Endothelial cell of umbilical vein (primary cell): ENCODE measurements around the gene C20orf202. TPM values are rescaled to one million over a fixed set of nuclear protein-coding genes. Genes with fewer than 3 reads are reported as not detected.

Experiments used
- BruUV-seq: library from RNA; stranded (reverse); fragments of 400-500 nt; replicated peaks from 2 replicates; lab custom pipeline; 2021; lab: Mats Ljungman, UMichigan
- CTCF ChIA-PET: fragments of 300-600, 350-600 bp; sonication (Branson Sonifier 250); formaldehyde crosslinking; loops from one replicate; lab custom pipeline; 2021; ENCODE audit warnings: antibody characterized with exemption, inconsistent platforms; lab: Charles Lee
- POLR2A ChIA-PET: fragments of 300-600, 350-600 bp; sonication (Branson Sonifier 250); formaldehyde crosslinking; loops from one replicate; lab custom pipeline; 2021; ENCODE audit warnings: antibody characterized with exemption, inconsistent platforms; lab: Charles Lee
- DNase-seq: peaks from one replicate; pipeline ENCODE4 v3.0.0-alpha.2; 2011; ENCODE audit warnings: low read depth, low spot score
- FAIRE-seq: peaks from 2 replicates; lab custom pipeline; 2011; peaks lifted over from hg19 to GRCh38; lab: Jason Lieb, UNC
- H2AFZ ChIP-seq: 2 replicates; pipeline ENCODE4 v1.6.0; 2012; ENCODE audit warnings: low read depth, low read length, control low read depth, inconsistent platforms
- H3K27ac ChIP-seq: 2 replicates; pipeline ENCODE4 v1.5.1; 2011; ENCODE audit warnings: low read depth, mild to moderate bottlenecking, control low read depth, low read length, moderate library complexity; ENCODE audit not compliant: insufficient read depth
- H3K27me3 ChIP-seq, 2 experiments: 2 replicates each; pipeline versions ENCODE4 v1.6.0 to v1.6.1; 2011; ENCODE audit warnings: low read length in 2 of 2, mixed read lengths in 1 of 2; ENCODE audit not compliant: control insufficient read depth in 2 of 2, insufficient read depth in 2 of 2
- H3K36me3 ChIP-seq, 2 experiments: 2 replicates in 1 of 2; 3 replicates in 1 of 2; pipeline ENCODE4 v1.5.1; 2011; ENCODE audit warnings: low read length in 2 of 2, mild to moderate bottlenecking in 1 of 2, moderate library complexity in 1 of 2; ENCODE audit not compliant: control insufficient read depth in 2 of 2, insufficient read depth in 2 of 2; ENCODE audit errors: extremely low read depth in 1 of 2
- H3K4me1 ChIP-seq: 3 replicates; pipeline ENCODE4 v1.5.1; 2011; ENCODE audit warnings: mild to moderate bottlenecking, low read length; ENCODE audit not compliant: control insufficient read depth, insufficient read depth; ENCODE audit errors: extremely low read depth
- H3K4me2 ChIP-seq: 2 replicates; pipeline ENCODE4 v1.6.1; 2011; ENCODE audit warnings: low read length, control low read depth, mixed read lengths; ENCODE audit not compliant: insufficient read depth
- H3K4me3 ChIP-seq, 3 experiments: fragments of 200-600 bp in 1 of 3; sonication (generic), shearing (Covaris generic) in 1 of 3; replicated peaks in 1 of 3; 2 replicates each; pipeline ENCODE4 v1.5.1; 2011 to 2016; ENCODE audit warnings: control low read depth in 3 of 3, low read length in 3 of 3, mild to moderate bottlenecking in 2 of 3, inconsistent platforms in 1 of 3, low read depth in 1 of 3, moderate library complexity in 1 of 3; ENCODE audit not compliant: insufficient read depth in 1 of 3
- H3K79me2 ChIP-seq: 2 replicates; pipeline ENCODE4 v1.6.0; 2012; ENCODE audit warnings: low read length, inconsistent platforms; ENCODE audit not compliant: control insufficient read depth, insufficient read depth
- H3K9ac ChIP-seq: replicated peaks from 2 replicates; pipeline ENCODE3; 2011; ENCODE audit warnings: low read length, control low read depth; ENCODE audit not compliant: insufficient read depth; ENCODE audit errors: extremely low read depth
- H3K9me1 ChIP-seq: replicated peaks from 3 replicates; pipeline ENCODE4 v1.6.0; 2011; ENCODE audit warnings: mild to moderate bottlenecking, low read length; ENCODE audit not compliant: control insufficient read depth, insufficient read depth; ENCODE audit errors: extremely low read depth
- H3K9me3 ChIP-seq: replicated peaks from 2 replicates; pipeline ENCODE4 v1.5.1; 2012; ENCODE audit warnings: low read length, inconsistent platforms; ENCODE audit not compliant: control insufficient read depth, insufficient read depth
- H4K20me1 ChIP-seq: replicated peaks from 2 replicates; pipeline ENCODE3; 2011; ENCODE audit warnings: mild to moderate bottlenecking, low read length; ENCODE audit not compliant: control insufficient read depth, insufficient read depth; ENCODE audit errors: extremely low read depth
- EZH2 ChIP-seq: IDR thresholded peaks from 2 replicates; pipeline ENCODE4 v1.6.1; 2012; ENCODE audit warnings: borderline replicate concordance, low read depth, mild to moderate bottlenecking, moderate library complexity, low read length, inconsistent platforms; ENCODE audit not compliant: severe bottlenecking
- FOS ChIP-seq: IDR thresholded peaks from 2 replicates; pipeline ENCODE4 v1.6.1; 2011; ENCODE audit warnings: mild to moderate bottlenecking, low read length, moderate library complexity, borderline replicate concordance; ENCODE audit not compliant: insufficient read depth
- GATA2 ChIP-seq: IDR thresholded peaks from 2 replicates; pipeline ENCODE4 v1.7.0; 2011; ENCODE audit warnings: low read depth, mild to moderate bottlenecking, moderate library complexity, mixed read lengths, low read length; ENCODE audit not compliant: insufficient read length, insufficient read depth
- JUN ChIP-seq: IDR thresholded peaks from 2 replicates; pipeline ENCODE4 v1.6.1; 2011; ENCODE audit warnings: borderline replicate concordance, low read depth; ENCODE audit not compliant: insufficient read length, insufficient read depth
- MYC ChIP-seq: IDR thresholded peaks from one replicate; pipeline ENCODE4 v1.6.1; 2011; ENCODE audit warnings: mild to moderate bottlenecking, low read depth, low read length
- POLR2A ChIP-seq: IDR thresholded peaks from 2 replicates; pipeline ENCODE4 v1.6.1; 2012; ENCODE audit warnings: low read depth, mild to moderate bottlenecking, control low read depth, low read length
- POLR2AphosphoS5 ChIP-seq: IDR thresholded peaks from 2 replicates; pipeline ENCODE4 v1.6.1; 2012; ENCODE audit warnings: low read depth, mild to moderate bottlenecking, control low read depth, low read length, moderate library complexity; ENCODE audit not compliant: insufficient read depth
- dilution Hi-C: fragments of 300-500 bp; cut with MboI; formaldehyde crosslinking; loops from one replicate; pipeline ENCODE4 v1.15.0; 2019; ENCODE audit warnings: low sequenced_read_pairs; ENCODE audit not compliant: extremely low pct_ligation_motif_present
- intact Hi-C: fragments of 100-400 bp; cut with micrococcal nuclease; formaldehyde crosslinking; loops from one replicate; pipeline ENCODE4 v1.10.0; 2022
- polyA plus RNA-seq, 4 experiments: library from polyadenylated mRNA; depleted of rRNA in 3 of 4; stranded (reverse) in 3 of 4; unstranded in 1 of 4; fragments of >200 nt; gene quantifications; 2 replicates each; pipeline versions ENCODE4 v1.2.1 to v1.2.3, GENCODE V29; 2011 to 2012; ENCODE audit warnings: missing spikeins in 1 of 4
- total RNA-seq: library from RNA; stranded (reverse); gene quantifications from 2 replicates; pipeline ENCODE4 v1.2.3, GENCODE V29; 2021
- TF ChIP-seq, protein P1 (sequence below), 2 donors: IDR thresholded peaks; 1 replicate in 1 of 2; 2 replicates in 1 of 2; pipeline ENCODE4 v1.5.1; 2011; ENCODE audit warnings: low read length in 2 of 2, mild to moderate bottlenecking in 2 of 2, moderate library complexity in 2 of 2, control low read depth in 1 of 2, inconsistent platforms in 1 of 2, low read depth in 1 of 2; ENCODE audit not compliant: insufficient read depth in 1 of 2; ENCODE audit errors: extremely low read depth in 1 of 2

The C20orf202 gene
- total and polyA plus RNA-seq, 2 donors (not counting 3 experiments of a cell fraction or from before 2014, with no cell fraction given), result not detected

DNA sequence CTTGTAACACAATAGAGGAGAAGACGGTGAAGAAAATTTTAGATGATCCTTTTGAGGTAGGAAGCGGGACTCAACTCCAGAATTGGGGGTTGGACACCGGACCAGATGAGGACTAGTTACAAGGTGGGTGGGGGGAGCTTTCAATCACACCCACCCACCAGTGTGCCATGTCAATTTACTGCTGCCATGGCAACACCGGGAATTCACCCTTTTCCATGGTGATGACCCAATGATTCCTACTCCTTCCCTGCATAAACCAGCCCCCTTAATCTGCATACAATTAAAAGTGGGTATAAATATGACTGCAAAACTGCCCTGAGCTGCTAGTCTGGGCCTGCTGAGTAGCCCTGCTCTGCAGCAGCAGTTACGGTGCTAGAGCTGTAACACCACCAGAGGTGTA is 37.3 kb downstream of the C20orf202 start:
- Histone ChIP-seq H4K20me1 (no peaks in the 10 kb centered on the region), H3K4me3 (no peak overlapping the region)

GRCh38 chr20:1241456-1241855 is 38.2 kb downstream of the C20orf202 start:
- no TSS peak for BruUV-seq
- POLR2A ChIA-PET, result interaction anchor here (0.7 kb wide), 1 partner anchor 16 kb away, joined by 3 read pairs; the partner anchor contains the start of gene RAD21L1
- Histone ChIP-seq H3K9ac (no peak overlapping the region), H3K36me3 (no peaks in the 10 kb centered on the region), H3K27ac (no peak overlapping the region), H3K27me3 (no peaks in the 10 kb centered on the region), H3K4me2 (no peak overlapping the region), H3K9me1 (no peaks in the 10 kb centered on the region), H3K79me2 (no peaks in the 10 kb centered on the region), H4K20me1 (no peaks in the 10 kb centered on the region), H2AFZ (no peak overlapping the region), H3K9me3 (no peaks in the 10 kb centered on the region), H3K4me1 (peaks cover 24% of the 10 kb centered on the region), H3K4me3 (no peak overlapping the region)
- dilution Hi-C loops (no loop called here), intact Hi-C loops (no loop called here)
- TF ChIP-seq GATA2 (no peak), POLR2A (no peak), POLR2AphosphoS5 (no peak)
- TF ChIP-seq, protein P1, sequence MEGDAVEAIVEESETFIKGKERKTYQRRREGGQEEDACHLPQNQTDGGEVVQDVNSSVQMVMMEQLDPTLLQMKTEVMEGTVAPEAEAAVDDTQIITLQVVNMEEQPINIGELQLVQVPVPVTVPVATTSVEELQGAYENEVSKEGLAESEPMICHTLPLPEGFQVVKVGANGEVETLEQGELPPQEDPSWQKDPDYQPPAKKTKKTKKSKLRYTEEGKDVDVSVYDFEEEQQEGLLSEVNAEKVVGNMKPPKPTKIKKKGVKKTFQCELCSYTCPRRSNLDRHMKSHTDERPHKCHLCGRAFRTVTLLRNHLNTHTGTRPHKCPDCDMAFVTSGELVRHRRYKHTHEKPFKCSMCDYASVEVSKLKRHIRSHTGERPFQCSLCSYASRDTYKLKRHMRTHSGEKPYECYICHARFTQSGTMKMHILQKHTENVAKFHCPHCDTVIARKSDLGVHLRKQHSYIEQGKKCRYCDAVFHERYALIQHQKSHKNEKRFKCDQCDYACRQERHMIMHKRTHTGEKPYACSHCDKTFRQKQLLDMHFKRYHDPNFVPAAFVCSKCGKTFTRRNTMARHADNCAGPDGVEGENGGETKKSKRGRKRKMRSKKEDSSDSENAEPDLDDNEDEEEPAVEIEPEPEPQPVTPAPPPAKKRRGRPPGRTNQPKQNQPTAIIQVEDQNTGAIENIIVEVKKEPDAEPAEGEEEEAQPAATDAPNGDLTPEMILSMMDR (IDR thresholded peaks at IDR 0.05; ENCODE audit: extremely low read depth in 1 of 2, insufficient read depth in 1 of 2, low read depth in 1 of 2, low read length in 2 of 2), result no peak
- CTCF ChIA-PET, result interaction anchor here (1.4 to 2.3 kb wide), 3 partner anchors 15 to 225 kb away, joined by 4 to 9 read pairs (median 5); partner anchors contain the start of genes NSFL1C, RAD21L1 and SNPH
- FAIRE-seq (no peak), DNase-seq (no peak)

More for the DNA sequence above, 37.3 kb downstream of the C20orf202 start:
- intact Hi-C loops (no loop called here), dilution Hi-C loops (no loop called here)
- no peak overlapping the region for H3K4me2 ChIP-seq
- H3K27ac ChIP-seq, result no peak overlapping the region
- H3K4me1 ChIP-seq, result peaks cover 24% of the 10 kb centered on the region
- POLR2A ChIA-PET, result no interaction called here
- no peaks in the 10 kb centered on the region for H3K79me2 ChIP-seq
- no peaks in the 10 kb centered on the region for H3K36me3 ChIP-seq
- CTCF ChIA-PET, result interaction anchor here (2.3 kb wide), 1 partner anchor 26 kb away, joined by 9 read pairs; the partner anchor contains the start of gene SNPH
- no peaks in the 10 kb centered on the region for H3K9me3 ChIP-seq
- BruUV-seq, result no TSS peak
- H3K27me3 ChIP-seq, result no peaks in the 10 kb centered on the region
- FAIRE-seq (no peak), DNase-seq (no peak)
- H3K9ac ChIP-seq, result no peak overlapping the region
- TF ChIP-seq EZH2, result no peak
- TF ChIP-seq MYC, result no peak
- TF ChIP-seq POLR2AphosphoS5, result no peak
- TF ChIP-seq FOS, result no peak
- no peak for TF ChIP-seq JUN
- TF ChIP-seq POLR2A, result no peak
- H3K9me1 ChIP-seq, result no peaks in the 10 kb centered on the region
- no peak overlapping the region for H2AFZ ChIP-seq
